Measurements from ENCODE around the gene EVX2. TPM values are rescaled to one million over a fixed set of nuclear protein-coding genes. Genes with fewer than 3 reads are reported as not detected.
A peak's percentile ranks its signal among the peaks of the same experiment; 100 is the strongest.

The EVX2 gene
- total and polyA plus RNA-seq, 8 donors, result not detected

GRCh38 chr2:176093898-176094249, 10.1 kb upstream of the EVX2 start:
- Histone ChIP-seq H3K4me1 (peaks cover 27 to 52% (median 48%) of the 10 kb centered on the region in 4 donors), H3K27ac (no peak overlapping the region), H3K9me3 (peaks cover 0 to 14% (median 2%) of the 10 kb centered on the region in 4 donors), H3K4me3 (no peak overlapping the region), H3K27me3 (peaks cover 61 to 100% (median 100%) of the 10 kb centered on the region in 3 donors), H3K36me3 (no peaks in the 10 kb centered on the region)
- WGBS, 5 donors, result 9 to 14% (median 11%) methylated on average over 8 of the region's 8 CpGs
- DNase-seq, result no peak
- intact Hi-C loops (cut with DNase I; ENCODE audit: low total_unique reads), result no loop called here
- TF ChIP-seq CTCF (IDR thresholded peaks at IDR 0.05), result no peak
- no peak for TF ChIP-seq EP300 (IDR thresholded peaks at IDR 0.05)
- no peak for TF ChIP-seq POLR2A (IDR thresholded peaks at IDR 0.05)
- no peak for TF ChIP-seq POLR2AphosphoS5 (IDR thresholded peaks at IDR 0.05)

- Histone ChIP-seq H3K9me3 (peaks cover 0 to 14% (median 2%) of the 10 kb centered on the region in 4 donors), H3K27ac (no peak overlapping the region), H3K4me3 (peak overlapping the region; percentile 24 to 44 (median 33)), H3K36me3 (no peaks in the 10 kb centered on the region), H3K27me3 (peaks cover 57 to 100% (median 100%) of the 10 kb centered on the region in 3 donors), H3K4me1 (peaks cover 29 to 52% (median 48%) of the 10 kb centered on the region in 4 donors)
- WGBS, 5 donors, result 4 to 8% (median 5%) methylated on average over 23 to 53 of the region's 53 CpGs
- no peak for TF ChIP-seq CTCF (IDR thresholded peaks at IDR 0.05)
- TF ChIP-seq POLR2AphosphoS5 (IDR thresholded peaks at IDR 0.05), result no peak
- TF ChIP-seq EP300 (IDR thresholded peaks at IDR 0.05), result no peak
- TF ChIP-seq POLR2A (IDR thresholded peaks at IDR 0.05), result no peak
- intact Hi-C loops (cut with DNase I; ENCODE audit: low total_unique reads), result no loop called here
- DNase-seq, result peak; percentile 22 to 44
Measured at GRCh38 chr2:176093145-176093897, 9.6 kb upstream of the EVX2 start.

- Histone ChIP-seq H3K36me3 (no peaks in the 10 kb centered on the region), H3K9me3 (peaks cover 0 to 14% (median 2%) of the 10 kb centered on the region in 4 donors), H3K4me3 (peak within 1 kb of the TSS; percentile 24 to 44 (median 33)), H3K27ac (no peak within 1 kb of the TSS), H3K27me3 (peaks cover 61 to 100% (median 100%) of the 10 kb centered on the region in 3 donors), H3K4me1 (peaks cover 33 to 52% (median 47%) of the 10 kb centered on the region in 4 donors)
- intact Hi-C loops (cut with DNase I; ENCODE audit: low total_unique reads), result no loop called here
- DNase-seq, result peak in 1 of 2 donors; percentile 17
- no peak for TF ChIP-seq POLR2A (IDR thresholded peaks at IDR 0.05)
- no peak for TF ChIP-seq CTCF (IDR thresholded peaks at IDR 0.05)
- no peak for TF ChIP-seq POLR2AphosphoS5 (IDR thresholded peaks at IDR 0.05)
- no peak for TF ChIP-seq EP300 (IDR thresholded peaks at IDR 0.05)
- WGBS, 5 donors, result 2 to 7% (median 4%) methylated on average over 33 to 95 of the region's 95 CpGs
Measured at GRCh38 chr2:176092270-176093144, 8.7 kb upstream of the EVX2 start, which contains the start of gene HOXD13. Gene HOXD13, plus strand, starts transcription at chr2:176092721. Its CDS starts 170 bp downstream, at chr2:176092891.

Measured in stomach (tissue), 9 donors.